GM21423 (cell line): ENCODE results near the gene F10.

Experiments
- ATAC-seq: cut with Tn5 transposase; IDR thresholded peaks from one replicate; pipeline ENCODE4 v1.9.1; 2021; ENCODE audit warnings: mild to moderate bottlenecking, moderate library complexity; ENCODE audit not compliant: unreplicated experiment

The F10 gene

GRCh38 chr13:113115363-113116205, 7.0 kb upstream of the F10 start:
- ATAC-seq, result no peak

GRCh38 chr13:113116206-113116800, 6.3 kb upstream of the F10 start:
- ATAC-seq, result no peak

- no peak for ATAC-seq
These were observed 5.7 kb upstream of the F10 start for GRCh38 chr13:113116871-113117271.

- ATAC-seq, result no peak
These were observed 5.2 kb upstream of the F10 start for GRCh38 chr13:113117335-113117872.

- no peak for ATAC-seq
These were observed 4.7 kb upstream of the F10 start for GRCh38 chr13:113117911-113118260.

GRCh38 chr13:113118261-113119021, 4.2 kb upstream of the F10 start:
- ATAC-seq, result no peak

- ATAC-seq, result no peak
These were observed 3.3 kb upstream of the F10 start for GRCh38 chr13:113119166-113119821.

GRCh38 chr13:113119822-113120189, 2.8 kb upstream of the F10 start:
- ATAC-seq, result no peak

GRCh38 chr13:113120300-113121182, 2.1 kb upstream of the F10 start:
- no peak for ATAC-seq

- no peak for ATAC-seq
These were observed 1.2 kb upstream of the F10 start for GRCh38 chr13:113121183-113121927.

- no peak for ATAC-seq
These were observed 599 bp upstream of the F10 start for GRCh38 chr13:113121928-113122471.

- ATAC-seq, result no peak
These were observed 915 bp downstream of the F10 start for GRCh38 chr13:113123226-113124201.

- no peak for ATAC-seq
These were observed 1.8 kb downstream of the F10 start for GRCh38 chr13:113124211-113124970.

GRCh38 chr13:113125506-113126264, 3.1 kb downstream of the F10 start:
- no peak for ATAC-seq

- ATAC-seq, result no peak
These were observed 3.9 kb downstream of the F10 start for GRCh38 chr13:113126265-113127150.

- ATAC-seq, result no peak
These were observed 6.9 kb downstream of the F10 start for GRCh38 chr13:113129480-113129879.
